Activated CD4-positive, alpha-beta T cell treated with anti-CD3 and anti-CD28 coated beads, Interleukin-2, amount 50 U/mL, for 48 hours (primary cell): Measurements from ENCODE around the gene BPIFA1.

Experiments used
- DNase-seq, 2 experiments: peaks; one replicate each; pipeline ENCODE4 v3.0.0-alpha.2; 2020

Gene BPIFA1

DNA sequence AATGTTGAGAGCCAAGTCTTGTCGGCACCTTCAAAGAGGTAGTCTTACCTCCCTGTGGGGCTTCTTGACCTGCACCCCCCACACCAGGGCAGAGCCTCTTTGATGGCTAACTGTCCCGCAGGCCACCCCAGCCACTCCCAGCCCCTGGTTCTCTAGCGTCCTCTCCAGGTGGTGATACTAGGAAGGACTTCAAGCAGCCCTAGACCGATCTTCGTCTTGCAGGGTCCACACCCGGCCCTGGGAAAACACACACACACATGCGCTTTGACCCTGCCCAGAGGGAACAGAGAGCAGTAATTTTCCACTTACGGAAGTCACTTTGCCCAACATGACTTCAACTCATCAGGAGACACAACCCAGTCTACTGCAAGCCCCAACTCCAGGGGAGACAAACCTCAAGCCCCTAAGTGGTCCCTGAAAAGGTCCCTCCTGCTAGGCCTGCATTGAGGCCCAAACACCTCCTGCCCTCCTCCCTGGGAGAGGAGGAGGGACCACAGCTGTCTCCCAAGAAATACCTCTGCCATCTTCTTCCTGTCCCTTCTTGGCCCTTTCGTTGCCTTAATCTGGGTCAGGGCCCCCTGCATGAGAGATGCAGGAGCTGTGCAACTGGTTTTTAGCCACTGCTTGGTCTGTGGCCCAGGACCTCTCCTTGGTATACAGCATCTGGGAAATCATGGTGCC is 44.3 kb downstream of the BPIFA1 start:
- DNase-seq: no peak

DNA sequence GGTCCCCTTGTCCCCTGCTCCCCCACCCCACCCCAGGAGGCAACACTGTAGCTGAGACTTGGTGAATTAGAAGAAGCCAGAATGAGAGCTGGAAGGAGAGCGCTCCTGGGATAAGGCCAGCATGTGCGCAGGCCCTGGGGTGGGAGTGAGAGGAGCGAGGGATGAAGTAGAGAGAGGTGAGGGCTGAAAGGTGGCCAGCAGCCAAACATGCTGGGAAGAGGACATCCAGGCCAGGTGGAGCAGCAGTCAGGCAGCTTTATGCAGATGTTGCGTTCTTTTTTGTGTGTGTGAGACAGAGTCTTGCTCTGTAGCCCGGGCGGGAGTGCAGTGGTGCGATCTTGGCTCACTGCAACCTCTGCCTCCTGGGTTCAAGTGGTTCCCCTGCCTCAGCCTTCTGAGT is 45.0 kb downstream of the BPIFA1 start:
- DNase-seq: no peak

DNA sequence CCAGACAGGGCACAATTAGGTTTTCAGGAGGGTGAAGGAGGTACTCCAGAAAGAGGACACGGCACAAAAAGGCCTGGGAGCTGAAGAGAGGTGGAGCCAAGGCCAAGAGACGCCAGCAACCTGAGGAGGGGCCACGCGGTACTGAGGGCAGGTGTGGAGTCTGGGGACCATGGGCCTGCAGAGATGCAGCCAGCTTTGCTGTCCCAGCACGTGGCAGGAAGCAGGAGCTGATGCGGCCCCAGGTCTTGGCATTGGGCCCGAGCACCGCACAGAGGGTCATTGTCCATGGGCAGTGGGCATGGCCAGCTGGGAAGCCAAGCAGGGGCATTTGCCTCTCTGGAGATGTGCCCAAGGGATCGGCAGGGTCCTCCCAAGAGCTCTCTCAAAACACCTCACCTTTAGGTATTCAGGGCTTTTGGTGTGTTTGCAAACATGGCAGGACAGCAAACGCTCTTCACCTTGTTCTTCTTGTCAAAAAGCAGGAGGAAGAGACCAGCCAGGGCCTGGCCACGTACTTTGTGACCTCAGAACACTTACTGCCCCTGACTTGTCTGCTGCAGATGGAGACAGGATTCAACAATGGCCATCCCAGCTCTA is 45.9 kb downstream of the BPIFA1 start:
- DNase-seq: no peak

DNA sequence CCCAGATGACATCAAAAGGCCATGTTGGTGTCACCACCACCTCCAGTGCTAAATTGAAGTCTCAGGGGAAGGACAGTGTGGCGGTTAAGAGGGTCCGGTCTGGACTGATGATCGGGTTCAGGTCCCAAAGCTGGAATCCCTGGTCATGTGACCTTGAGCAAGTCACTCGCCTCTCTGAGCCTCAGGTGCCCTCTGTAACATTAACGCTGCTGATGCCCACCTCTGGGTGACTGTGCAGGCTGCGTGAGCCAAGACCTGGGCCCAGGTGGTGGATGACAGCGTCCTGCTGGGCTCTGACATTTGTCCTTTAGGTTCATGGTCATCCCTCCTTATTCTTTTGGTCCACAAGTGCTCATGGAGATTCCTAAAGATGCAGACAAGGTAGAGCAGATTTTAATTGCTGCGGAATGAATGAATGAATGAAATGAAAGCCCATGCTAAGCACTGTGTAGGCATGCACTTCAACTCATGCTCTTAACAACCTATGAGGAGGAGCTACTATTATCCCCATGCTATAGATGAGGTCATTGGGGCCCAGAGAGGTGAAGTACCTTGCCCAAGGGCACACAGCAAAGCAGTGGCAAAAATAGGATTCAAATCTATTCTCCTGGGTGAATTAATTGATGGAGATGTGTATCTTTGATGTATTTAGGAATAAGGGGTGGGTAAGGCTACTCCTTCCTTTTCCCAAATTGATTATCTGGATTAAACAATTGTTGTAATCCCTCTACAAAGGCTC is 46.6 kb downstream of the BPIFA1 start:
- no peak for DNase-seq

DNA sequence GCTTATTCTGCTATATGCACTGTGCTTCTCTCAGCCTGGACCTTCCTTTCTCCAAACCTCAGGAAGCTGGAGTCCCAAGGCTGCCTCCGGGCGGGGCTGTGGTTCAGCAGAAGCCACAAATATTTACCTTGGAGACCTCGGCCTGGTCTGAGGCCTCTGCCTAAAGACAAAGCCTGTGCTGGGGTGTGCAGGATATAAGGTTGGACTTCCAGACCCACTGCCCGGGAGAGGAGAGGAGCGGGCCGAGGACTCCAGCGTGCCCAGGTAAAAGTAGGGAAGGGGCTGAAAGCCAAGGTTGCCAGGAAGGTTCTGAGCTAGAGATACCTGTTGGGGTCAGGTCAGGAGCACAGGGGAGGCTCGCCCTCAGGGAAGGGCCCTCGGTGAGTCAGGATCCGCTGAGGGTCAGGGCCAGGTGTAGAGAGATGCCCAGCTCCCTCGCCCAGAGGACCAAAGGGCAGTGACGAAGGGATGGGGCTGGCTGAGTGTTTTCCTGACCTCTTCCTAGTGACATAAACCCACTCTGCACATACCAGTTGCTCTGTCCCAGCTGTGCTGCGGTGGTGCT is 47.3 kb downstream of the BPIFA1 start, which contains the start of gene BPIFB1:
BPIFB1 (plus strand) TSS at position 224 of the 565 bp plus-strand sequence. CDS start 2,860 bp downstream, outside the sequence.
- DNase-seq: no peak

DNA sequence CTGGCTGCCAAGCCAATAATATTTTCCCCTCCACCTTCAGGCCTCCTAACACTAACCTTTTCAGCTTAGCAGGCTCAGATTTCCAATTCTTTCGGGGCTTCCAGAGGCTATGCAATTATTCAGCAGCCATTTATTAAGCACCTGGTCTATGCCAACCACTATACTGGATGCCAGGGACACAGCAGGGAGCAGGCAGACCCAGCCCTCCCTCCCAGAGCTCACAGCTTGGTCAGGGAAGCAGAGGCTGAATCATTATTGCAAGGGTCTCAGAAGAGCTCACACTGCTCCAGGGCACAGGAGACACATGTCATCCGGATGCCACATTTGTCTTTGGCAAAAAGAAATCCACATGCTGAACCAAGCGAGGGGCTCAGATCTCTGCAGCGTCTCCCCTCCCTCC is 48.5 kb downstream of the BPIFA1 start:
- DNase-seq: no peak

DNA sequence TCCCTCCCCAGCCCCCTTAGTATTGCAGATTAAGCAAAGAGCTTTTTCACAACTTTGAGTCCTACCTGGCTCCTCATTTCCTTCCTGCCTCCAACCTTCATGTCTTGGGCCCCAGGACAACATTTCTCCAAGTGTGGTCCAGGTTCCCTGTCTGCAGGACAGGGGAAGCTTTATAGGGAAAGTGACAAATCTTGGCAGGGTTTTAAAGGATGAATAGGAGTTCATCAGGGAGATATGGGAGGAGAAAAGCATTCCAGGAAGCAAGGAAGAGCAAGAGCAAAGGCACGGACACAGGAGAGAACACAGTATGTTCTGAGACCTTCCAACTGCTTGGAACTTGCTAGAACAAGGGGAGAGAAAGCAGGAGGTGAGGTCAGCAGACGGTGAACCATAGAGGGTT is 49.1 kb downstream of the BPIFA1 start:
- DNase-seq: no peak

DNA sequence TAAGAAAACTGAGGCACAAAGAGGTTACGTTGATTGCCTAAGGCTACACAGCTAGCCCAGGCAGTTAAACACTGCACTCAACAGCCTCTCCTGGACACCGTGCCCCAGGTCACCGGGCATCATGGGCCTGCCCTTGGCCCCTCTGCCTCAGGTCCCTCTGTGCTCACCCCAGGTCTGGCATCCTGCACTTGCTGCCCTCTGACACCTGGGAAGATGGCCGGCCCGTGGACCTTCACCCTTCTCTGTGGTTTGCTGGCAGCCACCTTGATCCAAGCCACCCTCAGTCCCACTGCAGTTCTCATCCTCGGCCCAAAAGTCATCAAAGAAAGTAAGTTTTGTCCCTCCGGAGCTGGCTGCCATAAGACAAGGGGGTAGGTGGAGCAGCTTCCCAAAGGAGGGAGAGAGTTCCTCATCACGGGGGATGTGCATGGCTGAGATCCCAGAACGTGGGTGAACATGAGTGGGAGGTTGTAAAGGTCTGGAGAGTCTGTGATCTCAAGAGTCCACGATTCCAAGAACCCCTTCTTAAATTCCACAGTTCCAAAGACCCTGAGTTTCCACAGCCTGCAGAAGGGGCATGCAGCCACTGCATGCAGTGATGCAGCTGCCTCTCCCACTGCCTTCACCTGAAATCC is 50.2 kb downstream of the BPIFA1 start:
- DNase-seq: no peak

DNA sequence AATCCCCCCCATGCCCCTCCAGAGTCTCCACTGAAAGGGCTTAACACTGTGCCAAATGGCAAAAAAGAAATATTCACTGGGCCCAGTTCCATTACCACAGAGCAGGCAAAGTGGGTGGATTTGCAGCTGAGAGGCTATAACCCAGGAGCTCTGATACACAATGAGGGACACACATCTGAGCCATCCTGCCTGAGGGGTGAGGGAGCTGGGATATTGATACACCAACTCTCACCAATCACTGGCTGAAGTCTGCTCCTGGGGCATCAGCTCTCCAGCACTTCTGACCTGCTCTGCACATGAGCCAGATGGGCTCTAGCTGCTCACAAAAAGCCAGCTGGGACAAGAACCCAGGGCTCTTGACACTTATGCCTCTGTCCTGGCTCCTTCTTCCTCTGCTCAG is 52.1 kb downstream of the BPIFA1 start:
- DNase-seq: no peak

DNA sequence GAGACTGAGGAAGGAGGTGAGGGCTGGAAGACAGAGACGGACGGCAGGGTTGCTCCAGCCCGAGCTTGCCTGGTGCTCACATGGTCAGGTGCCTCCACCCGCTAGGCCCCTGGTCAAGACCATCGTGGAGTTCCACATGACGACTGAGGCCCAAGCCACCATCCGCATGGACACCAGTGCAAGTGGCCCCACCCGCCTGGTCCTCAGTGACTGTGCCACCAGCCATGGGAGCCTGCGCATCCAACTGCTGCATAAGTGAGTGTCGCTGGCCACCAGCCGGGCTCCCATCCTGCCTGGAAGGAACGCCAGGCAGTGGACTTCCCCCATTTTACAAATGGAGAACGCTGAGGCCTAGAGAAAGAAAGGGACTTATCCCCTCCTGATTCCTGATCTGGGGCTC is 55.1 kb downstream of the BPIFA1 start:
- DNase-seq: no peak

DNA sequence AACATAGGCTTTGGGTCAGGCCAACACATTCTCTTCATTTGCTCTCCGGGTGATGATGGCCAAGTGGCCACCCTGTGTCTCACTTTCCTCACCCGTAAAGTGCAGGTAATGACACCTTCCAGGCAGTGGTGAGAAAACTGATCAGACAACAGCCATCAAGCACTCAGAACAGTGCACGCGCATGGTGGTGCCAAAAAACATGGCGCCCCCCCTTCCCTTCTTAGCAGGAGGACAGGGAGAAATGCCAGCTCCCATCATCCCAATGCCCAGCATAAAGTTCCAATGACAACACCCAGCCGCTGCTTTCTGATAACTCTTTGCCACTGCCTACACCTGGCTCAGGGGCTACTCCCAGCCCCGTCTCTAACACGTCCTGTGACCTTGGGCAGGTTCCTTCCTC is 55.6 kb downstream of the BPIFA1 start:
- no peak for DNase-seq

DNA sequence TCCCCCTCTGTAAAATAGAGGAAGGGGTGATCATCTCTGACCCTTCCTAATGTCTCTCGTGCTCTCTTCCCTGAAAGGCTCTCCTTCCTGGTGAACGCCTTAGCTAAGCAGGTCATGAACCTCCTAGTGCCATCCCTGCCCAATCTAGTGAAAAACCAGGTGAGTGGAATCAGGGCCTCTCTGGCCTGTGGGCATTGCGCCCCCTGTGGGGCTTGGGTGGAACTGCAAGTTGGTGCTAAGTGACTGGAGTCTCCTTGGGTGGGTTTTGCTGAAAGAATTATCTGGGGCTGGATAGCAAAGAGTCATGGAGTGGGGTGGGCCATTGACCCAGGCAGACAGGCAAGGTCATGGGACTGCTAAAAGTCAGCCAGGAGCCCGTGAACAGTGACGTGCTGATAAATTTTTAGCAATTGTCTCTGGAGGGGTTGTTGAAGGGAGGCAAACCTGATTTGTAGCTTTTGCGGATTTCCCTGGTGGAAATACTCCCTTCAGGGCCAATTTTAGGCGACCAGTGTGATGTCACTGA is 56.1 kb downstream of the BPIFA1 start:
- DNase-seq: peak; percentile 75 to 77
